ENCODE data around the gene NDST1.

NDST1 gene

DNA sequence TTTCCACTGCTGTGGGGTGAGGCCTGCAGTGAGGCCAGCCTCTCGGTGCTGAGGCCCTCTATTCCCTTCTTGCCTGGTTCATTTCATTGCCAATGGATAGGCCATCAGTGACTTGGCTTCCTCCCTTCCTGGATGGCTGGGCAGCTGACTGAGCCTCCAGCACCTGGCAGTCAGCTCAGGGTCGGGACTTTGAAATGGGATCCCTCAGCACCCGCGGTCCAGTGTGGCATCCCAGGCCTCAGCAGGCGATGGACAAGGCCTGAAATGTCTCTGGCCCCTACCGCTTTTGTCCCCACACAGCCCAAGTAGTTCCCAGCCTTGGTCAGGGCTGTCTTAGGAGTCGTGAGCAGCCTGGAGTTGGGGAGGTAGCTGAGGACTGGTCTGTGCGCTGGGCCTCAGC is 17.2 kb downstream of the NDST1 start:
- TF ChIP-seq EZH2phosphoT487 (IDR thresholded peaks at IDR 0.05; ENCODE audit: borderline replicate concordance, low read length) = no peak
- TF ChIP-seq, protein P1, sequence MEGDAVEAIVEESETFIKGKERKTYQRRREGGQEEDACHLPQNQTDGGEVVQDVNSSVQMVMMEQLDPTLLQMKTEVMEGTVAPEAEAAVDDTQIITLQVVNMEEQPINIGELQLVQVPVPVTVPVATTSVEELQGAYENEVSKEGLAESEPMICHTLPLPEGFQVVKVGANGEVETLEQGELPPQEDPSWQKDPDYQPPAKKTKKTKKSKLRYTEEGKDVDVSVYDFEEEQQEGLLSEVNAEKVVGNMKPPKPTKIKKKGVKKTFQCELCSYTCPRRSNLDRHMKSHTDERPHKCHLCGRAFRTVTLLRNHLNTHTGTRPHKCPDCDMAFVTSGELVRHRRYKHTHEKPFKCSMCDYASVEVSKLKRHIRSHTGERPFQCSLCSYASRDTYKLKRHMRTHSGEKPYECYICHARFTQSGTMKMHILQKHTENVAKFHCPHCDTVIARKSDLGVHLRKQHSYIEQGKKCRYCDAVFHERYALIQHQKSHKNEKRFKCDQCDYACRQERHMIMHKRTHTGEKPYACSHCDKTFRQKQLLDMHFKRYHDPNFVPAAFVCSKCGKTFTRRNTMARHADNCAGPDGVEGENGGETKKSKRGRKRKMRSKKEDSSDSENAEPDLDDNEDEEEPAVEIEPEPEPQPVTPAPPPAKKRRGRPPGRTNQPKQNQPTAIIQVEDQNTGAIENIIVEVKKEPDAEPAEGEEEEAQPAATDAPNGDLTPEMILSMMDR (IDR thresholded peaks at IDR 0.05; ENCODE audit: low read depth, low read length, poor library complexity, severe bottlenecking) = no peak
- peaks cover 9% of the 10 kb centered on the region for H3K36me3 ChIP-seq (ENCODE audit: control insufficient read depth, low read length)

DNA sequence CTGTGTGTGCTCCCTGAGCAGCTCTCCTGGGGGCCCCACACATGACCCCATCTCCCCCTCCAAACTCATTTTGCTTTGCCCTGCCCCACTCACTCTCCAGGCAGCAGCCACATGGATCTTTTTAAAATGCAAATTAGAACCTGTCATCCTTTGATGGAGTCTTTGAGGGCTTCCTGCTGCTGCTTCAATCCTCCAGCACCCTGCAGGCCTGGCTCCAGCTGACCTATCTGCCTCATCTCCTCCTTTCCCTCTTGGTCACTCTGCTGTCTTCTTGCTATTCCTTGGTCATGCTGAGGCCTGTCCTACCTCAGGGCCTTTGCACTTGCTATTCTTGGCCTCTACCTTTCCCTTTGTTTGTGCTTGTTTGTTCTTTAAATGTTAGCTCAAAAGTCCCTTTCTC is 17.9 kb downstream of the NDST1 start:
- Histone ChIP-seq H3K4me3 (ENCODE audit: low read length) (no peak overlapping the region), H3K9me2 (replicated peaks; ENCODE audit: control insufficient read depth, low read length) (no peaks in the 10 kb centered on the region), H3K9me3 (ENCODE audit: control insufficient read depth, insufficient read depth, low read length) (no peaks in the 10 kb centered on the region), H3F3A (ENCODE audit: control insufficient read depth, insufficient read depth) (no peaks in the 10 kb centered on the region; the same call in 1 of the 2 replicates), H3K4me1 (ENCODE audit: control insufficient read depth, low read length) (peaks cover 34% of the 10 kb centered on the region), H3K79me2 (ENCODE audit: control insufficient read depth, low read length) (no peaks in the 10 kb centered on the region), H3K36me3 (ENCODE audit: control insufficient read depth, low read length) (peaks cover 9% of the 10 kb centered on the region), H3K27me3 (ENCODE audit: control insufficient read depth, low read length) (no peaks in the 10 kb centered on the region), H4K20me1 (ENCODE audit: control insufficient read depth, insufficient read depth, low read depth, low read length) (no peaks in the 10 kb centered on the region), H3K27ac (ENCODE audit: low read depth, low read length) (no peak overlapping the region), H3K4me2 (ENCODE audit: low read length) (no peak overlapping the region)
- TF ChIP-seq, protein P1 (IDR thresholded peaks at IDR 0.05; ENCODE audit: low read depth, low read length, poor library complexity, severe bottlenecking) = no peak
- TF ChIP-seq EZH2phosphoT487 (IDR thresholded peaks at IDR 0.05; ENCODE audit: borderline replicate concordance, low read length) = no peak

More for the DNA sequence above, 17.2 kb downstream of the NDST1 start:
- no peaks in the 10 kb centered on the region for H3K79me2 ChIP-seq (ENCODE audit: control insufficient read depth, low read length)
- H3K4me2 ChIP-seq (ENCODE audit: low read length) = no peak overlapping the region
- no peaks in the 10 kb centered on the region; the same call in 1 of the 2 replicates for H3F3A ChIP-seq (ENCODE audit: control insufficient read depth, insufficient read depth)
- H3K4me3 ChIP-seq (ENCODE audit: low read length) = no peak overlapping the region
- H3K27me3 ChIP-seq (ENCODE audit: control insufficient read depth, low read length) = no peaks in the 10 kb centered on the region
- no peaks in the 10 kb centered on the region for H3K9me2 ChIP-seq (replicated peaks; ENCODE audit: control insufficient read depth, low read length)
- no peak overlapping the region for H3K27ac ChIP-seq (ENCODE audit: low read depth, low read length)
- no peaks in the 10 kb centered on the region for H3K9me3 ChIP-seq (ENCODE audit: control insufficient read depth, insufficient read depth, low read length)
- H4K20me1 ChIP-seq (ENCODE audit: control insufficient read depth, insufficient read depth, low read depth, low read length) = no peaks in the 10 kb centered on the region
- H3K4me1 ChIP-seq (ENCODE audit: control insufficient read depth, low read length) = peaks cover 34% of the 10 kb centered on the region

DNA sequence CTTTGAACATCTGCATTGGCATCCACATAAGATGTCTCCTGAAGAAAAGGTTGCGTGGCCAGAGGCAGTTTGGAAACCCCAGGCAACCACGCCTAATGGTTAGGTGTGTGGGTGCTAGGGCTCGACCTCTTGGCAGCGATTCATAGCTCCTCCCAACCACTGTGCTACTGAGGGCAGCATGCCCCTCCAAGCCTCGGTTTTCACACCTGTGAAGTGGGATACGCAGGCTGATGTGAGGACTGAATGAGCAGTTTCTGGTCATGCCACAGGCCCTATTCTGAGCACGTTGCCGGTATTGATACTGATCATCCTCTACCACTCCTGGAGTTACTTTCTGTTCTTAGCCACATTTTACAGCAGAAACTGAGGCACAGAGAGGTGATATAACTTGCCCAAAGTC is 19.1 kb downstream of the NDST1 start:
- H3K79me2 ChIP-seq (ENCODE audit: control insufficient read depth, low read length) = no peaks in the 10 kb centered on the region
- no peaks in the 10 kb centered on the region for H3K27me3 ChIP-seq (ENCODE audit: control insufficient read depth, low read length)
- no peak overlapping the region for H3K27ac ChIP-seq (ENCODE audit: low read depth, low read length)
- no peaks in the 10 kb centered on the region for H4K20me1 ChIP-seq (ENCODE audit: control insufficient read depth, insufficient read depth, low read depth, low read length)
- TF ChIP-seq EZH2phosphoT487 (IDR thresholded peaks at IDR 0.05; ENCODE audit: borderline replicate concordance, low read length) = no peak
- TF ChIP-seq, protein P1 (IDR thresholded peaks at IDR 0.05; ENCODE audit: low read depth, low read length, poor library complexity, severe bottlenecking) = no peak
- H3K4me3 ChIP-seq (ENCODE audit: low read length) = no peak overlapping the region
- no peaks in the 10 kb centered on the region; the same call in 1 of the 2 replicates for H3F3A ChIP-seq (ENCODE audit: control insufficient read depth, insufficient read depth)
- H3K9me3 ChIP-seq (ENCODE audit: control insufficient read depth, insufficient read depth, low read length) = no peaks in the 10 kb centered on the region
- no peaks in the 10 kb centered on the region for H3K9me2 ChIP-seq (replicated peaks; ENCODE audit: control insufficient read depth, low read length)
- H3K4me2 ChIP-seq (ENCODE audit: low read length) = no peak overlapping the region
- H3K36me3 ChIP-seq (ENCODE audit: control insufficient read depth, low read length) = peaks cover 9% of the 10 kb centered on the region
- H3K4me1 ChIP-seq (ENCODE audit: control insufficient read depth, low read length) = peaks cover 30% of the 10 kb centered on the region
